Calu3 (cell line): ENCODE measurements around the gene GNPTAB. TPM values are rescaled to one million over a fixed set of nuclear protein-coding genes. Genes with fewer than 3 reads are reported as not detected.

ENCODE experiments used
- BruUV-seq: library from RNA; stranded (reverse); fragments of 400-500 nt; replicated peaks from 2 replicates; lab custom pipeline; 2021; lab: Mats Ljungman, UMichigan
- CTCF ChIA-PET: fragments of 300-600 bp; sonication (Branson Sonifier 250); formaldehyde crosslinking; loops from one replicate; lab custom pipeline; 2022; ENCODE audit warnings: antibody characterized with exemption; lab: Charles Lee
- DNase-seq: peaks from one replicate; pipeline ENCODE4 v3.0.0; 2022
- H3K27ac Mint-ChIP-seq: one replicate; pipeline ENCODE4 v1.8.0; 2022; ENCODE audit warnings: mixed read lengths; ENCODE audit not compliant: unreplicated experiment
- H3K27me3 Mint-ChIP-seq: one replicate; pipeline ENCODE4 v1.8.0; 2022; ENCODE audit warnings: mixed read lengths; ENCODE audit not compliant: unreplicated experiment
- H3K36me3 Mint-ChIP-seq: one replicate; pipeline ENCODE4 v1.8.0; 2022; ENCODE audit warnings: mild to moderate bottlenecking, moderate library complexity, mixed read lengths; ENCODE audit not compliant: insufficient read depth, unreplicated experiment
- H3K4me1 Mint-ChIP-seq: one replicate; pipeline ENCODE4 v1.8.0; 2022; ENCODE audit warnings: mild to moderate bottlenecking, low read depth, mixed read lengths; ENCODE audit not compliant: unreplicated experiment
- H3K4me3 Mint-ChIP-seq: one replicate; pipeline ENCODE4 v1.8.0; 2022; ENCODE audit warnings: mild to moderate bottlenecking, low read depth, moderate library complexity, mixed read lengths; ENCODE audit not compliant: unreplicated experiment
- H3K9me3 Mint-ChIP-seq: one replicate; pipeline ENCODE4 v1.8.0; 2022; ENCODE audit warnings: low read depth, mixed read lengths; ENCODE audit not compliant: unreplicated experiment
- CTCF ChIP-seq: fragments of 200-600 bp; IDR thresholded peaks from one replicate; pipeline ENCODE4 v1.8.0; 2022; ENCODE audit warnings: antibody characterized with exemption; ENCODE audit not compliant: unreplicated experiment
- intact Hi-C: fragments of 100-400 bp; cut with micrococcal nuclease; formaldehyde crosslinking; loops from one replicate; pipeline ENCODE4 v1.10.0; 2022; ENCODE audit not compliant: unreplicated experiment
- total RNA-seq: library from RNA; stranded (reverse); gene quantifications from 2 replicates; pipeline ENCODE4 v1.2.3, GENCODE V29; 2022

The GNPTAB gene
- total RNA-seq, 1 experiment from 2014 or later: 36.0 TPM

GRCh38 chr12:101784376-101784775 lies 46.4 kb downstream of the GNPTAB start:
- intact Hi-C loops: no loop called here
- H3K9me3 Mint-ChIP-seq: no peaks in the 10 kb centered on the region
- DNase-seq: no peak
- no peak overlapping the region for H3K27ac Mint-ChIP-seq
- no peak overlapping the region for H3K4me3 Mint-ChIP-seq
- no peaks in the 10 kb centered on the region for H3K27me3 Mint-ChIP-seq
- H3K4me1 Mint-ChIP-seq: no peaks in the 10 kb centered on the region
- TF ChIP-seq CTCF: no peak
- H3K36me3 Mint-ChIP-seq: no peaks in the 10 kb centered on the region
- CTCF ChIA-PET: no interaction called here
- no TSS peak for BruUV-seq

GRCh38 chr12:101783838-101784237 lies 46.9 kb downstream of the GNPTAB start:
- intact Hi-C loops: no loop called here
- no peak for DNase-seq
- Mint-ChIP-seq H3K9me3 (no peaks in the 10 kb centered on the region), H3K27ac (no peak overlapping the region), H3K4me1 (no peaks in the 10 kb centered on the region), H3K4me3 (no peak overlapping the region), H3K27me3 (no peaks in the 10 kb centered on the region), H3K36me3 (no peaks in the 10 kb centered on the region)
- TF ChIP-seq CTCF: no peak
- BruUV-seq: no TSS peak
- CTCF ChIA-PET: interaction anchor here (0.7 kb wide), 1 partner anchor 741 kb away, joined by 3 read pairs; no protein-coding TSS in a partner anchor

GRCh38 chr12:101783150-101783549 lies 47.6 kb downstream of the GNPTAB start:
- H3K27me3 Mint-ChIP-seq: no peaks in the 10 kb centered on the region
- no peaks in the 10 kb centered on the region for H3K4me1 Mint-ChIP-seq
- no peak for DNase-seq
- no TSS peak for BruUV-seq
- no peaks in the 10 kb centered on the region for H3K36me3 Mint-ChIP-seq
- no peaks in the 10 kb centered on the region for H3K9me3 Mint-ChIP-seq
- TF ChIP-seq CTCF: no peak
- CTCF ChIA-PET: no interaction called here
- H3K4me3 Mint-ChIP-seq: no peak overlapping the region
- no peak overlapping the region for H3K27ac Mint-ChIP-seq
- intact Hi-C loops: no loop called here

GRCh38 chr12:101782273-101782731 lies 48.5 kb downstream of the GNPTAB start:
- CTCF ChIA-PET: no interaction called here
- Mint-ChIP-seq H3K27ac (no peak overlapping the region), H3K27me3 (no peaks in the 10 kb centered on the region)

More at GRCh38 chr12:101782273-101782731, 48.5 kb downstream of the GNPTAB start:
- Mint-ChIP-seq H3K9me3 (no peaks in the 10 kb centered on the region), H3K36me3 (no peaks in the 10 kb centered on the region), H3K4me3 (no peak overlapping the region), H3K4me1 (no peaks in the 10 kb centered on the region)
- no peak for TF ChIP-seq CTCF
- intact Hi-C loops: no loop called here
- no peak for DNase-seq
- BruUV-seq: no TSS peak
